Lower leg skin (tissue), 3 donors: ENCODE measurements around the gene ZCCHC14.
"Not testable (repeated sequence)": the region's sequence is repeated elsewhere in the genome, so short reads cannot be mapped to it uniquely, and the experiment has no call there.

ENCODE experiments used
- CTCF ChIP-seq, 3 donors: fragments of 450-650 bp; IDR thresholded peaks; one replicate each; pipeline ENCODE4 v1.5.1; 2016; ENCODE audit warnings: antibody characterized with exemption in 3 of 3, mild to moderate bottlenecking in 3 of 3, moderate library complexity in 2 of 3
- POLR2A ChIP-seq, 2 donors: fragments of 450-650 bp; IDR thresholded peaks; one replicate each; pipeline ENCODE4 v1.6.1; 2016 to 2017; ENCODE audit warnings: antibody characterized with exemption in 2 of 2, mild to moderate bottlenecking in 1 of 2, moderate library complexity in 1 of 2

GRCh38 chr16:87497767-87498290, 5.0 kb upstream of the ZCCHC14 start:
- not testable (repeated sequence) for TF ChIP-seq POLR2A, CTCF (IDR thresholded peaks at IDR 0.05)
